Astrocyte (in vitro differentiated cells and primary cell): ENCODE data around the gene AQP2. TPM values are rescaled to one million over a fixed set of nuclear protein-coding genes. Genes with fewer than 3 reads are reported as not detected.

Experiments used
- DNase-seq: peaks from one replicate; pipeline ENCODE4 v3.0.0-alpha.2; 2010; ENCODE audit warnings: low read depth
- FAIRE-seq: peaks from 2 replicates; lab custom pipeline; 2011; peaks lifted over from hg19 to GRCh38; lab: Jason Lieb, UNC
- H2AFZ ChIP-seq: 2 replicates; pipeline ENCODE4 v1.6.0; 2012; ENCODE audit warnings: low read depth, low read length, inconsistent platforms
- H3K27ac ChIP-seq: 2 replicates; pipeline ENCODE4 v1.5.1; 2011; ENCODE audit warnings: low read depth, low read length, inconsistent platforms
- H3K27me3 ChIP-seq: 2 replicates; pipeline ENCODE4 v1.6.0; 2011; ENCODE audit warnings: low read length, inconsistent platforms; ENCODE audit not compliant: insufficient read depth
- H3K36me3 ChIP-seq: 2 replicates; pipeline ENCODE4 v1.5.1; 2011; ENCODE audit warnings: low read length, inconsistent platforms; ENCODE audit not compliant: insufficient read depth
- H3K4me1 ChIP-seq: 2 replicates; pipeline ENCODE4 v1.5.1; 2011; ENCODE audit warnings: low read length, inconsistent platforms; ENCODE audit not compliant: insufficient read depth
- H3K4me2 ChIP-seq: 2 replicates; pipeline ENCODE4 v1.6.0; 2012; ENCODE audit warnings: low read length, inconsistent platforms
- H3K4me3 ChIP-seq: 2 replicates; pipeline ENCODE4 v1.5.1; 2011; ENCODE audit warnings: low read depth, mild to moderate bottlenecking, low read length, inconsistent platforms; ENCODE audit not compliant: insufficient read depth
- H3K79me2 ChIP-seq: 2 replicates; pipeline ENCODE4 v1.6.0; 2012; ENCODE audit warnings: mild to moderate bottlenecking, low read length, inconsistent platforms; ENCODE audit not compliant: insufficient read depth
- H3K9ac ChIP-seq: 2 replicates; pipeline ENCODE4 v1.6.0; 2012; ENCODE audit warnings: mild to moderate bottlenecking, low read length, inconsistent platforms
- H3K9me3 ChIP-seq: 2 replicates; pipeline ENCODE4 v1.5.1; 2012; ENCODE audit warnings: low read depth, mild to moderate bottlenecking, low read length, inconsistent platforms; ENCODE audit not compliant: insufficient read depth
- H4K20me1 ChIP-seq: 2 replicates; pipeline ENCODE4 v1.6.0; 2012; ENCODE audit warnings: low read length, inconsistent platforms; ENCODE audit not compliant: insufficient read depth
- H3K27ac Mint-ChIP-seq: one replicate; pipeline ENCODE4 v1.8.0; 2021; ENCODE audit warnings: mild to moderate bottlenecking, mixed read lengths; ENCODE audit not compliant: unreplicated experiment
- H3K27me3 Mint-ChIP-seq: one replicate; pipeline ENCODE4 v1.8.0; 2021; ENCODE audit warnings: low read depth, mixed read lengths; ENCODE audit not compliant: unreplicated experiment
- H3K36me3 Mint-ChIP-seq: one replicate; pipeline ENCODE4 v1.8.0; 2021; ENCODE audit warnings: low read depth, mixed read lengths; ENCODE audit not compliant: unreplicated experiment
- H3K4me1 Mint-ChIP-seq: one replicate; pipeline ENCODE4 v1.8.0; 2021; ENCODE audit warnings: low read depth, mixed read lengths; ENCODE audit not compliant: unreplicated experiment
- H3K4me3 Mint-ChIP-seq: one replicate; pipeline ENCODE4 v1.8.0; 2021; ENCODE audit warnings: mild to moderate bottlenecking, moderate library complexity, mixed read lengths; ENCODE audit not compliant: unreplicated experiment
- H3K9me3 Mint-ChIP-seq: one replicate; pipeline ENCODE4 v1.8.0; 2021; ENCODE audit warnings: mild to moderate bottlenecking, mixed read lengths; ENCODE audit not compliant: unreplicated experiment
- EZH2 ChIP-seq: IDR thresholded peaks from 2 replicates; pipeline ENCODE4 v1.6.1; 2012; ENCODE audit warnings: mild to moderate bottlenecking, low read length, inconsistent platforms; ENCODE audit not compliant: insufficient read depth
- total RNA-seq: library from RNA; stranded (reverse); gene quantifications from 2 replicates; pipeline ENCODE4 v1.2.1, GENCODE V29; 2021
- TF ChIP-seq, protein P1 (sequence below): IDR thresholded peaks from 2 replicates; pipeline ENCODE4 v1.5.1; 2011; ENCODE audit warnings: low read depth, mild to moderate bottlenecking, inconsistent platforms, low read length, moderate library complexity; ENCODE audit not compliant: insufficient read depth

The AQP2 gene
- total RNA-seq, 1 donor from 2014 or later: not detected

DNA sequence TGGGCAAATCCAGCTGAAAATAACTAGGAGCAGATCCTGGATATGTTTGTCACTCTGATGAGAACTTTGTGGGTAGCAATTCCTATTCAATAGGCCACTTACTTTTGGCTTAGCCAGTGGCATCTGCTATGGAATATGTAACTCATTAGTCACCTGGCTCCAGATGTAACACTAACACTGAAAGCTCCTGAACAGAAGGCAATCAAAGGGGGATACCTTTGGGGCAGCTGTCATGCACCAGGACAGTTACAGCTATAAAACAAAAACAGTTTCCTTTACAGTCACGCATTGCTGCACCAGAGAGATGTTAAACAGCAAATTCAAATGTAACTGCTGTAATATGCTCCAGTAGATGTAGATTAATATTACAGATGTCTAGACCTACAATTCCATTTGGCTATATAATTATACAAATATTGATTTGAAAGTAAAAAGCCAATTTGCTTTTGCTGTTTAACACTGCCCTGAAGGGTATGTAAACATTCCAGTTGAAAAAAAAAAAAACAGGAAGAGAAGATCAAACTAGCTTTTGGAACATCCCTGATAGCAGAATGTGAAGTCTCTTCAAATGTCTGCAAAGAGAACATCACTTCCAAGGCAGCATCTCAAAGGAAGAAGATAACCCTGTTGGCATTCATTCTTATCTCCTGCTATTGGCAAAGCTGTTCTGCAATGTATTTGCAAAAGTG lies 56.4 kb downstream of the AQP2 start:
- Mint-ChIP-seq H3K4me1 (no peaks in the 10 kb centered on the region), H3K27me3 (no peaks in the 10 kb centered on the region), H3K27ac (no peak overlapping the region), H3K9me3 (no peaks in the 10 kb centered on the region), H3K4me3 (no peak overlapping the region), H3K36me3 (no peaks in the 10 kb centered on the region)
- H3K27ac ChIP-seq: no peak overlapping the region
- H3K4me3 ChIP-seq: no peak overlapping the region
- no peaks in the 10 kb centered on the region for H3K9me3 ChIP-seq
- no peak overlapping the region for H3K9ac ChIP-seq
- no peaks in the 10 kb centered on the region for H4K20me1 ChIP-seq
- peaks cover 54% of the 10 kb centered on the region for H3K79me2 ChIP-seq
- FAIRE-seq (no peak), DNase-seq (peak; percentile 66)
- H3K4me2 ChIP-seq: peak overlapping the region; percentile 10
- H2AFZ ChIP-seq: no peak overlapping the region
- peaks cover 7% of the 10 kb centered on the region for H3K4me1 ChIP-seq
- peaks cover 5% of the 10 kb centered on the region for H3K36me3 ChIP-seq
- no peaks in the 10 kb centered on the region for H3K27me3 ChIP-seq
- TF ChIP-seq, protein P1, sequence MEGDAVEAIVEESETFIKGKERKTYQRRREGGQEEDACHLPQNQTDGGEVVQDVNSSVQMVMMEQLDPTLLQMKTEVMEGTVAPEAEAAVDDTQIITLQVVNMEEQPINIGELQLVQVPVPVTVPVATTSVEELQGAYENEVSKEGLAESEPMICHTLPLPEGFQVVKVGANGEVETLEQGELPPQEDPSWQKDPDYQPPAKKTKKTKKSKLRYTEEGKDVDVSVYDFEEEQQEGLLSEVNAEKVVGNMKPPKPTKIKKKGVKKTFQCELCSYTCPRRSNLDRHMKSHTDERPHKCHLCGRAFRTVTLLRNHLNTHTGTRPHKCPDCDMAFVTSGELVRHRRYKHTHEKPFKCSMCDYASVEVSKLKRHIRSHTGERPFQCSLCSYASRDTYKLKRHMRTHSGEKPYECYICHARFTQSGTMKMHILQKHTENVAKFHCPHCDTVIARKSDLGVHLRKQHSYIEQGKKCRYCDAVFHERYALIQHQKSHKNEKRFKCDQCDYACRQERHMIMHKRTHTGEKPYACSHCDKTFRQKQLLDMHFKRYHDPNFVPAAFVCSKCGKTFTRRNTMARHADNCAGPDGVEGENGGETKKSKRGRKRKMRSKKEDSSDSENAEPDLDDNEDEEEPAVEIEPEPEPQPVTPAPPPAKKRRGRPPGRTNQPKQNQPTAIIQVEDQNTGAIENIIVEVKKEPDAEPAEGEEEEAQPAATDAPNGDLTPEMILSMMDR: no peak
- no peak for TF ChIP-seq EZH2

Other genes starting within 250 kb of the AQP2 start
- gene FMNL3, start 243.3 kb upstream of the AQP2 start, total RNA-seq: 58.4 and 62.9 TPM in 2 replicates
- gene TMBIM6, start 209.2 kb upstream of the AQP2 start, total RNA-seq: 434 and 452 TPM in 2 replicates
- 59.5 and 60.4 TPM in 2 replicates for gene NCKAP5L, start 122.3 kb upstream of the AQP2 start, total RNA-seq
- 3.1 and 3.7 TPM in 2 replicates for gene BCDIN3D, start 107.6 kb upstream of the AQP2 start, total RNA-seq
- 0.10 and 0.18 TPM in 2 replicates for gene FAIM2, start 46.8 kb upstream of the AQP2 start, total RNA-seq
- not detected in 2 replicates for gene AQP5, start 11.1 kb downstream of the AQP2 start, total RNA-seq
- not detected in 2 replicates for gene AQP6, start 22.2 kb downstream of the AQP2 start, total RNA-seq
- gene RACGAP1, start 74.8 kb downstream of the AQP2 start, total RNA-seq: 15.9 and 18.8 TPM in 2 replicates
- gene ASIC1, start 106.9 kb downstream of the AQP2 start, total RNA-seq: 8.1 and 8.2 TPM in 2 replicates
- gene SMARCD1, start 134.6 kb downstream of the AQP2 start, total RNA-seq: 59.9 and 64.4 TPM in 2 replicates
- 0.29 and 0.59 TPM in 2 replicates for gene GPD1, start 153.3 kb downstream of the AQP2 start, total RNA-seq
- gene COX14, start 161.5 kb downstream of the AQP2 start, total RNA-seq: 49.7 and 59.9 TPM in 2 replicates
- 115 and 118 TPM in 2 replicates for gene CERS5, start 216.6 kb downstream of the AQP2 start, total RNA-seq